Osteoblast (primary cell): Measurements from ENCODE around the gene PARP3. TPM values are rescaled to one million over a fixed set of nuclear protein-coding genes. Genes with fewer than 3 reads are reported as not detected.

ENCODE experiments used
- DNase-seq: peaks from one replicate; pipeline ENCODE4 v3.0.0; 2011; ENCODE audit warnings: low spot score, mixed read lengths; ENCODE audit not compliant: insufficient read length; ENCODE audit errors: missing footprints
- H2AFZ ChIP-seq: 2 replicates; pipeline ENCODE4 v1.6.0; 2011; ENCODE audit warnings: mild to moderate bottlenecking, low read length
- H3K27ac ChIP-seq: 2 replicates; pipeline ENCODE4 v1.5.1; 2011; ENCODE audit warnings: mild to moderate bottlenecking, low read depth, low read length, moderate library complexity
- H3K27me3 ChIP-seq: 2 replicates; pipeline ENCODE4 v1.6.0; 2012; ENCODE audit warnings: mild to moderate bottlenecking, control low read depth, inconsistent platforms, low read length, moderate library complexity; ENCODE audit not compliant: insufficient read depth
- H3K36me3 ChIP-seq: 2 replicates; pipeline ENCODE4 v1.5.1; 2011; ENCODE audit warnings: mild to moderate bottlenecking, low read length, control low read depth, moderate library complexity; ENCODE audit not compliant: insufficient read depth
- H3K4me1 ChIP-seq: 2 replicates; pipeline ENCODE4 v1.5.1; 2011; ENCODE audit warnings: mild to moderate bottlenecking, low read length, control low read depth, moderate library complexity; ENCODE audit not compliant: insufficient read depth
- H3K4me2 ChIP-seq: 2 replicates; pipeline ENCODE4 v1.6.0; 2011; ENCODE audit warnings: mild to moderate bottlenecking, low read length; ENCODE audit not compliant: insufficient read depth
- H3K4me3 ChIP-seq: fragments of 200-600 bp; sonication (generic); 3 replicates; pipeline ENCODE4 v1.5.1; 2012; ENCODE audit warnings: mild to moderate bottlenecking, low read length, inconsistent platforms; ENCODE audit not compliant: insufficient read depth
- H3K79me2 ChIP-seq: 2 replicates; pipeline ENCODE4 v1.6.0; 2012; ENCODE audit warnings: mild to moderate bottlenecking, low read length, control low read depth, inconsistent platforms; ENCODE audit not compliant: insufficient read depth
- H3K9me3 ChIP-seq: 2 replicates; pipeline ENCODE4 v1.5.1; 2011; ENCODE audit warnings: low read depth, low read length, control low read depth
- H4K20me1 ChIP-seq: 2 replicates; pipeline ENCODE4 v1.6.0; 2012; ENCODE audit warnings: mild to moderate bottlenecking, low read length, control low read depth; ENCODE audit not compliant: insufficient read depth
- total RNA-seq: library from RNA; depleted of rRNA; stranded (reverse); fragments of >200 nt; gene quantifications from 2 replicates; pipeline ENCODE4 v1.2.3, GENCODE V29; 2012
- TF ChIP-seq, protein P1 (sequence below): IDR thresholded peaks from 2 replicates; pipeline ENCODE4 v1.5.1; 2011; ENCODE audit warnings: mild to moderate bottlenecking, low read depth, low read length, moderate library complexity; ENCODE audit errors: extremely low read depth

PARP3 gene
- total RNA-seq, 1 donor = 46.0 TPM

DNA sequence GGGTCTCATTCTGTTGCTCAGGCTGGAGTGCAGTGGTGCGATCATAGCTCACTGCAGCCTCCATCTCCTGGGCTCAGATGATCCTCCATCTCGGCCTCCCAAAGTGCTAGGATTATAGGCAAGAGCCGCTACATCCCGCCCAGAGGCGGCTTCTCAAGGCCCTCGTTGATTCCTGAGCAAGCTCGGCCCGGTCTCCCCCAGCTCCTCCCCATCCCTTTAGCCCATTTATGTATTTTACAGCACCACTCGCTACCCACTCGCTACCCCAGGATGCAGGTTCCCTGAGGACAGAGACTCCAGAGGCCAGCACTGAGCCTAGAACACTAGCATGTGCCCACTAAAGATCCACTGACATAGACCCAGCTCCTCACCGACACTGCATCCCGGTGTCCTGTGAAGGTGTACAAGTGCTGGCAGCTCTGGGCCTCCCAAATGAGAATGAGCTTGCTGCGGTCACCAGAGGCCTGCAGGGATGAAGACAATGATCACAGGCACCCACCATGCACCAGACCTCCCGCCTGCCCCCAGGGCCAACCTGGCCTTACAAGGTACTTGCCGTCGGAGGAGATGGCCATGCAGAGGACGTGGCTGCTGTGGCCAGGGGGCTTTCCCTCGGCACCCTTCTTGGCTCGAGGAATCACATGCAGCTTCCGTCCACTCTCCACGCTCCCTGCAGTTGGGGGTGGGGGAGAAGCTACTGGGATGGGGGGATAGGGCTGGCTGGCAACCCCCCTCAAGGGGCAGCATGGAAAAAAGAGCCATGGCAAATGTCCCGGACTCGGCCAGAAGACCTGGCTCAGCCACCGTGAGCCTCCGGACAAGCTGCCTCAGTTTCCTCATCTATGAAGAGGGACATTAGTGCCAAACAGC is 6.0 kb upstream of the PARP3 start:
- Histone ChIP-seq H3K4me1 (peaks cover 8% of the 10 kb centered on the region), H3K27me3 (no peaks in the 10 kb centered on the region), H3K27ac (no peak overlapping the region), H4K20me1 (peaks cover 7% of the 10 kb centered on the region), H3K4me2 (no peak overlapping the region), H3K36me3 (peaks cover 51% of the 10 kb centered on the region), H3K4me3 (no peak overlapping the region), H3K9me3 (no peaks in the 10 kb centered on the region), H3K79me2 (peaks cover 32% of the 10 kb centered on the region), H2AFZ (no peak overlapping the region)
- DNase-seq = peak; percentile 72
- TF ChIP-seq, protein P1, sequence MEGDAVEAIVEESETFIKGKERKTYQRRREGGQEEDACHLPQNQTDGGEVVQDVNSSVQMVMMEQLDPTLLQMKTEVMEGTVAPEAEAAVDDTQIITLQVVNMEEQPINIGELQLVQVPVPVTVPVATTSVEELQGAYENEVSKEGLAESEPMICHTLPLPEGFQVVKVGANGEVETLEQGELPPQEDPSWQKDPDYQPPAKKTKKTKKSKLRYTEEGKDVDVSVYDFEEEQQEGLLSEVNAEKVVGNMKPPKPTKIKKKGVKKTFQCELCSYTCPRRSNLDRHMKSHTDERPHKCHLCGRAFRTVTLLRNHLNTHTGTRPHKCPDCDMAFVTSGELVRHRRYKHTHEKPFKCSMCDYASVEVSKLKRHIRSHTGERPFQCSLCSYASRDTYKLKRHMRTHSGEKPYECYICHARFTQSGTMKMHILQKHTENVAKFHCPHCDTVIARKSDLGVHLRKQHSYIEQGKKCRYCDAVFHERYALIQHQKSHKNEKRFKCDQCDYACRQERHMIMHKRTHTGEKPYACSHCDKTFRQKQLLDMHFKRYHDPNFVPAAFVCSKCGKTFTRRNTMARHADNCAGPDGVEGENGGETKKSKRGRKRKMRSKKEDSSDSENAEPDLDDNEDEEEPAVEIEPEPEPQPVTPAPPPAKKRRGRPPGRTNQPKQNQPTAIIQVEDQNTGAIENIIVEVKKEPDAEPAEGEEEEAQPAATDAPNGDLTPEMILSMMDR = no peak

DNA sequence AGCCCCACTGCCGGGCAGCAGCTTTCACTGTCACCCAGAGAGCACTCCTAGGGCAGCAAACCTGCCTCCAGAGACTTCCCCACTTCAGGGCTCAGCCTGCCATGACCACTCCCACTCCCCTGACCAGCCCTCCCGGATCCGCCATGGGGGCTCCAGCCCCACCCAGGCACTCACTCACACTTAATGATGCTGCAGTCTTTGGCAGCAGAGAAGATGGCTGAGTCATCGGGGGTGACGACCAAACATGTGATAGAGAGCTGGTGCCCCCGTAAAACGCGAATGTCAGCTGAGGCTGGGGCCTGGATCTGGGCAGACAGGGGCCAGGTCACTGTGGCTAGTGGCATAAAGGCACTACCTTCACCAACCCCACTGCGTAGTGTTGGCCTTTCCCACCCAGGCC is 5.1 kb upstream of the PARP3 start:
- H3K9me3 ChIP-seq = no peaks in the 10 kb centered on the region
- no peak overlapping the region for H2AFZ ChIP-seq
- no peak overlapping the region for H3K4me3 ChIP-seq
- no peak overlapping the region for H3K27ac ChIP-seq
- DNase-seq = peak; percentile 94
- TF ChIP-seq, protein P1 = no peak
- H3K79me2 ChIP-seq = peaks cover 37% of the 10 kb centered on the region
- H3K4me2 ChIP-seq = no peak overlapping the region
- H3K36me3 ChIP-seq = peaks cover 51% of the 10 kb centered on the region
- no peaks in the 10 kb centered on the region for H3K27me3 ChIP-seq
- peaks cover 7% of the 10 kb centered on the region for H4K20me1 ChIP-seq
- H3K4me1 ChIP-seq = peaks cover 12% of the 10 kb centered on the region

DNA sequence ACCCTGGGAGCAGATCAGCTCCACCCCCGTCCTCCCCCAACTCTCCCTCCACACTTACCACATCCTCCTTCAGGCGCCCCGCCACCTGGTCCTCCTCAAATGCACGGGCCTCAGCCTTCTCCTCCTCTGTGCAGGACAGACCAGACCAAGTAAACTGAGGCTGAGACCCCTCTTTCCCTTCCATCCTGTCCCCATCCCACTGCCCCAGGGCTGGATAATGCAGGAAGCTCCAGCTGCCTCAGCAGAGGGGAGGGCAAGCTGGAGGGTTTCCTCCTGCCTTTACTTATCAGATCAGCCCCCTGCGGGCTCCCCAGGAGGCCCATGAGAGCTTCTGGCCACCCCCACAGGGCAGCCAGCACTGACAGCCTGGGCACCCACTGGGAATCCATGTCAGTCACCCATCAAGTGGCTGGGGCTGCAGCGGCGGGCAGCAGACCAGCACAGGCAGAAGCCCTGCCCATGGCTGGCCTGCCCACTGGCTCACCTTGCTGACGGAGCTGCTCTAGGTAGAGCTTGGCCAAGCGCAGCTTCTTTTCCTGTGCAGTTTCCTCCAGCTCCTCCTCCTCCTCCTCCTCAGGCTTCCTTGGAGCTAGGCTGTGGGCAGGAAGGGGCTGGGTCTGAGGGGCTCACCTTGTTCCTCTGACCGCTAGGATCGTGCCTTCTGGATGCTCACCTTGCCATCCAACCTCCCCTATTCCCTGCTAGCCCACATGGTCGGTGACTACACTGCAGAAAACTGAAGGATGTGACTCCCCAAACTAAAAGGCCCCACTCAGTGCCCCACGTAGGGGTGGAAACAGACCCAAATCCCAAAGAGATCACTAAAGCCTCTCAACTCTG is 4.3 kb upstream of the PARP3 start:
- TF ChIP-seq, protein P1 = no peak
- Histone ChIP-seq H3K4me1 (peaks cover 18% of the 10 kb centered on the region), H3K36me3 (peaks cover 51% of the 10 kb centered on the region), H4K20me1 (peaks cover 7% of the 10 kb centered on the region), H3K27ac (no peak overlapping the region), H3K4me3 (no peak overlapping the region), H2AFZ (no peak overlapping the region), H3K4me2 (no peak overlapping the region), H3K79me2 (peaks cover 37% of the 10 kb centered on the region), H3K9me3 (no peaks in the 10 kb centered on the region), H3K27me3 (no peaks in the 10 kb centered on the region)
- peak; percentile 37 for DNase-seq
